Subcutaneous adipose tissue (tissue), 4 donors: ENCODE results near the gene PHF11. TPM values are rescaled to one million over a fixed set of nuclear protein-coding genes. Genes with fewer than 3 reads are reported as not detected.

Experiments used
- total RNA-seq, 4 donors: library from RNA; depleted of rRNA; stranded (reverse); fragments of >200 nt; gene quantifications; one replicate each; pipeline ENCODE4 v1.1.0, GENCODE V29; 2016

PHF11 gene
- total RNA-seq, 4 donors from 2014 or later, result 37.7 to 67.2 (median 47.5) TPM

Other genes with a start within 250 kb of the PHF11 start
- 10 to 100 TPM in 2 of 4 donors, 1 to 10 TPM in 2; 7.0 to 11.2 (median 9.5) TPM for gene CDADC1, start 248.0 kb upstream of the PHF11 start, total RNA-seq
- gene CAB39L, start 51.9 kb upstream of the PHF11 start, total RNA-seq, result 10 to 100 TPM; 51.7 to 72.9 (median 62.1) TPM
- gene SETDB2, start 51.7 kb upstream of the PHF11 start, total RNA-seq, result 10 to 100 TPM; 10.3 to 18.2 (median 14.5) TPM
- gene RCBTB1, start 89.6 kb downstream of the PHF11 start, total RNA-seq, result 10 to 100 TPM; 13.4 to 14.1 (median 13.9) TPM
- 1 to 10 TPM in 3 of 4 donors, not detected in 1; 1.5 to 6.1 (median 2.8) TPM for gene ARL11, start 132.6 kb downstream of the PHF11 start, total RNA-seq
- gene EBPL, start 195.5 kb downstream of the PHF11 start, total RNA-seq, result 10 to 100 TPM; 23.8 to 67.5 (median 31.5) TPM